ENCODE results near the gene IRS2. TPM values are rescaled to one million over a fixed set of nuclear protein-coding genes. Genes with fewer than 3 reads are reported as not detected.

The IRS2 gene
- total RNA-seq, 1 experiment from 2014 or later, result 41.8 TPM

DNA sequence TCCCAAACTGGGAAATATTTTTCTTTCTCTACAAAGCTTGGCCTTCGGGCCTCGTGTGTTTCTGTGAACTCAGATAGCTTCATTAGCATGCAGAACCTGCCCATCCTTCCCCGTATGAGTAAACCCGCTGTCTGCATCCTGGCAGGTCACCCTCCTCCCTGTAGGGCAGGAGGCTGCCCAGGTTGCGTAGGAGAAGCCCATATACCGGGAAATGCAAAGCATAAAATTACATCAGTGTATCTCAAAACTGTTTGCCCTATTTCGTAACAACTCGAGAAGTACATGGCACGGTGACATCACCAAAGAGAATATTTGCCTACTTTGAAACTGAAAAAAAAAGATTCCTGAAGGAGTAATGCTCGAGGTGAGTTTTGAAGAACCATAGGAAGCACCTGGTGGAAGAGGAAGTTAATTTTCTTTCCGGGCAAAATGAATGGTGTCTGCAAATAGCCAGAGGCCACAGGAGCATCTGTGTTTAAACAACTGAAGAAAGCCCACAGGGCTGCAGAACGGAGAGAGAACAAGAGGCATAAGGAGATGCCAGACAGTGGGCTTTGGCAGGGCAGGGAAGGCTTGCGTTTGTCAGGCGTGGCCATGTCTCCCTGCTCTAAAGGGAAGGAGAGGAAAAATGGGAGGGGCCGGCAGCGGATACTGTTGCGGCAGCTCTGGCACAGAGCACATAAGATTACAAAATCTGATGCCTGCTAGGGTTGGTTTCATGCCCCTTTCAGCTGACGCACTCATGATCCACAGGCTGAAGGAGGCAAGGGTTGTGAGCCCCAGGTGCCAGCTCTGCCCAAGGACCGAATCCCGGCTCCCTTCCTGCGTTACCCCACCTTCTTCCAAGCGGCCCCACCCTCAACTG, 81.4 kb downstream of the IRS2 start:
- TSS peak; percentile 76 for BruUV-seq (replicated peaks)
- CTCF ChIA-PET, result interaction anchor here (0.6 to 0.7 kb wide), 2 partner anchors 420 to 438 kb away, joined by 3 to 4 read pairs; no protein-coding TSS in a partner anchor
- H3K9me3 Mint-ChIP-seq (ENCODE audit: unreplicated experiment), result no peaks in the 10 kb centered on the region
- DNase-seq (ENCODE audit: unreplicated experiment), result peak; percentile 94
- peak overlapping the region; percentile 84 for H3K27ac Mint-ChIP-seq (ENCODE audit: low read depth, unreplicated experiment)
- POLR2A ChIA-PET, result interaction anchor here (0.6 to 2.1 kb wide), 12 partner anchors 10 to 802 kb away, joined by 3 to 8 read pairs (median 3); no protein-coding TSS in a partner anchor
- no peaks in the 10 kb centered on the region for H3K36me3 Mint-ChIP-seq (ENCODE audit: insufficient read depth, unreplicated experiment)
- peak overlapping the region; percentile 56 for H3K4me3 Mint-ChIP-seq (ENCODE audit: unreplicated experiment)
- intact Hi-C loops (cut with micrococcal nuclease), result no loop called here
- H3K27me3 Mint-ChIP-seq (ENCODE audit: insufficient read depth, unreplicated experiment), result no peaks in the 10 kb centered on the region
- TF ChIP-seq, protein P1, sequence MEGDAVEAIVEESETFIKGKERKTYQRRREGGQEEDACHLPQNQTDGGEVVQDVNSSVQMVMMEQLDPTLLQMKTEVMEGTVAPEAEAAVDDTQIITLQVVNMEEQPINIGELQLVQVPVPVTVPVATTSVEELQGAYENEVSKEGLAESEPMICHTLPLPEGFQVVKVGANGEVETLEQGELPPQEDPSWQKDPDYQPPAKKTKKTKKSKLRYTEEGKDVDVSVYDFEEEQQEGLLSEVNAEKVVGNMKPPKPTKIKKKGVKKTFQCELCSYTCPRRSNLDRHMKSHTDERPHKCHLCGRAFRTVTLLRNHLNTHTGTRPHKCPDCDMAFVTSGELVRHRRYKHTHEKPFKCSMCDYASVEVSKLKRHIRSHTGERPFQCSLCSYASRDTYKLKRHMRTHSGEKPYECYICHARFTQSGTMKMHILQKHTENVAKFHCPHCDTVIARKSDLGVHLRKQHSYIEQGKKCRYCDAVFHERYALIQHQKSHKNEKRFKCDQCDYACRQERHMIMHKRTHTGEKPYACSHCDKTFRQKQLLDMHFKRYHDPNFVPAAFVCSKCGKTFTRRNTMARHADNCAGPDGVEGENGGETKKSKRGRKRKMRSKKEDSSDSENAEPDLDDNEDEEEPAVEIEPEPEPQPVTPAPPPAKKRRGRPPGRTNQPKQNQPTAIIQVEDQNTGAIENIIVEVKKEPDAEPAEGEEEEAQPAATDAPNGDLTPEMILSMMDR (IDR thresholded peaks at IDR 0.05; ENCODE audit: unreplicated experiment), result no peak
- H3K4me1 Mint-ChIP-seq (ENCODE audit: insufficient read depth, unreplicated experiment), result peaks cover 25% of the 10 kb centered on the region

DNA sequence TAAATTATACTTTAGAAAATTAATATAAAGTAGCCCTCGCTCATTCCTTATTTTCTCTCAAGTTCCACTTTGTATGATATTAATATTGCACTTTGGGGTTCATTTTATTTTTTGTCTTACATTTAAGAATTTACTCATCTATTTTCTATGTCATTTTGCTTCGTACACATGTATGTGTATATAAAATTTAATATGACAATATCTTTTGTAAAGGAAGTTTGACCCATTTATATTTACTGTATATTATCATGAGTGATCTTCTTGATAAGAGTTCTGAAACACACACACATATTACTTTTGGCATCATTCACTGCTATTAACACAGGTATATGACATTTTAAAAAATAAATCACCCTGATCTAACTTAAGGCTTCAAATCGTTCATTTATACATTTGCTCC, 83.1 kb downstream of the IRS2 start:
- Mint-ChIP-seq H3K4me3 (ENCODE audit: unreplicated experiment) (no peak overlapping the region), H3K27ac (ENCODE audit: low read depth, unreplicated experiment) (no peak overlapping the region), H3K9me3 (ENCODE audit: unreplicated experiment) (no peaks in the 10 kb centered on the region), H3K36me3 (ENCODE audit: insufficient read depth, unreplicated experiment) (no peaks in the 10 kb centered on the region), H3K27me3 (ENCODE audit: insufficient read depth, unreplicated experiment) (no peaks in the 10 kb centered on the region), H3K4me1 (ENCODE audit: insufficient read depth, unreplicated experiment) (peaks cover 29% of the 10 kb centered on the region)
- BruUV-seq (replicated peaks), result no TSS peak
- POLR2A ChIA-PET, result interaction anchor here (0.6 kb wide), 1 partner anchor 186 kb away, joined by 3 read pairs; no protein-coding TSS in a partner anchor
- intact Hi-C loops (cut with micrococcal nuclease), result no loop called here
- CTCF ChIA-PET, result no interaction called here
- TF ChIP-seq, protein P1 (IDR thresholded peaks at IDR 0.05; ENCODE audit: unreplicated experiment), result no peak
- DNase-seq (ENCODE audit: unreplicated experiment), result no peak

Data from MCF 10A (cell line).